ENCODE measurements around the gene SRL. TPM values are rescaled to one million over a fixed set of nuclear protein-coding genes. Genes with fewer than 3 reads are reported as not detected.

Gene SRL
- total RNA-seq (1.4 TPM), polyA plus RNA-seq (1.1 TPM)
- long read RNA-seq, donor 1, result 0 reads
- long read RNA-seq, donor 2, result 0 reads
- long read RNA-seq, donor 3, result 0 reads
- long read RNA-seq, donor 4, result 0 reads
- long read RNA-seq, donor 5, full-length matches to known transcripts, result 3 of 3 reads
- long read RNA-seq, donor 5, partial matches to known transcripts, result 0 of 3 reads
- long read RNA-seq, donor 5, other reads (novel, unspliced or antisense), result 0 of 3 reads
- long read RNA-seq, donor 6, partial matches to known transcripts, result 0 of 1 reads
- long read RNA-seq, donor 6, other reads (novel, unspliced or antisense), result 0 of 1 reads
- long read RNA-seq, donor 7, full-length matches to known transcripts, result 1 of 1 reads
- long read RNA-seq, donor 7, partial matches to known transcripts, result 0 of 1 reads
- long read RNA-seq, donor 7, other reads (novel, unspliced or antisense), result 0 of 1 reads
- long read RNA-seq, donor 8, partial matches to known transcripts, result 0 of 1 reads
- long read RNA-seq, donor 8, other reads (novel, unspliced or antisense), result 0 of 1 reads
- long read RNA-seq, donor 9, result 0 reads
- long read RNA-seq, donor 10, full-length matches to known transcripts, result 2 of 2 reads
- long read RNA-seq, donor 10, partial matches to known transcripts, result 0 of 2 reads
- long read RNA-seq, donor 10, other reads (novel, unspliced or antisense), result 0 of 2 reads

- DNase-seq (ENCODE audit: low read depth in 6 of 9, low spot score in 9 of 9), result no peak
- 89% methylated on average over 12 of the region's 12 CpGs for WGBS
- H3K27me3 ChIP-seq (ENCODE audit: control insufficient read depth in 2 of 2, insufficient read depth in 1 of 2, low read length in 1 of 2), result no peaks in the 10 kb centered on the region
- peaks cover 0 to 23% of the 10 kb centered on the region in 2 donors for H3K4me1 ChIP-seq (ENCODE audit: control insufficient read depth in 2 of 2, insufficient read depth in 2 of 2, low read length in 2 of 2)
- no peak within 1 kb of the TSS for H3K4me3 ChIP-seq (ENCODE audit: low read length in 2 of 2)
- H3K27ac ChIP-seq (ENCODE audit: low read depth in 1 of 2, low read length in 1 of 2), result no peak within 1 kb of the TSS
- no peaks in the 10 kb centered on the region for H3K9me3 ChIP-seq (ENCODE audit: control insufficient read depth in 2 of 2, insufficient read depth in 1 of 2, low read length in 1 of 2)
- H3K36me3 ChIP-seq (ENCODE audit: control insufficient read depth in 2 of 2, insufficient read depth in 2 of 2, low read length in 1 of 2), result no peaks in the 10 kb centered on the region
Measured at GRCh38 chr16:4241928-4242283, at the start of gene SRL. SRL (minus strand) TSS chr16:4242080; CDS start chr16:4242067, 13 bp downstream.

GRCh38 chr16:4290236-4290830 lies 48.5 kb upstream of the SRL start:
- Histone ChIP-seq H3K4me1 (ENCODE audit: control insufficient read depth in 2 of 2, insufficient read depth in 2 of 2, low read length in 2 of 2) (peaks cover 5 to 32% of the 10 kb centered on the region in 2 donors), H3K36me3 (ENCODE audit: control insufficient read depth in 2 of 2, insufficient read depth in 2 of 2, low read length in 1 of 2) (no peaks in the 10 kb centered on the region), H3K27ac (ENCODE audit: low read depth in 1 of 2, low read length in 1 of 2) (no peak overlapping the region), H3K4me3 (ENCODE audit: low read length in 2 of 2) (no peak overlapping the region), H3K27me3 (ENCODE audit: control insufficient read depth in 2 of 2, insufficient read depth in 1 of 2, low read length in 1 of 2) (peaks cover 0 to 9% of the 10 kb centered on the region in 2 donors), H3K9me3 (ENCODE audit: control insufficient read depth in 2 of 2, insufficient read depth in 1 of 2, low read length in 1 of 2) (peaks cover 0 to 6% of the 10 kb centered on the region in 2 donors)
- WGBS, result 91% methylated on average over 8 of the region's 8 CpGs
- DNase-seq (ENCODE audit: low read depth in 6 of 9, low spot score in 9 of 9), result no peak

- 18% methylated on average over 22 of the region's 22 CpGs for WGBS
- H3K4me3 ChIP-seq (ENCODE audit: low read length in 2 of 2), result no peak overlapping the region
- no peaks in the 10 kb centered on the region for H3K36me3 ChIP-seq (ENCODE audit: control insufficient read depth in 2 of 2, insufficient read depth in 2 of 2, low read length in 1 of 2)
- DNase-seq (ENCODE audit: low read depth in 6 of 9, low spot score in 9 of 9), result peak in 5 of 9 donors; percentile 63 to 84 (median 76)
- peaks cover 0 to 2% of the 10 kb centered on the region in 2 donors for H3K27me3 ChIP-seq (ENCODE audit: control insufficient read depth in 2 of 2, insufficient read depth in 1 of 2, low read length in 1 of 2)
- H3K4me1 ChIP-seq (ENCODE audit: control insufficient read depth in 2 of 2, insufficient read depth in 2 of 2, low read length in 2 of 2), result peaks cover 2 to 39% of the 10 kb centered on the region in 2 donors
- H3K9me3 ChIP-seq (ENCODE audit: control insufficient read depth in 2 of 2, insufficient read depth in 1 of 2, low read length in 1 of 2), result peaks cover 0 to 12% of the 10 kb centered on the region in 2 donors
- H3K27ac ChIP-seq (ENCODE audit: low read depth in 1 of 2, low read length in 1 of 2), result no peak overlapping the region
Measured at GRCh38 chr16:4288148-4288921, 46.5 kb upstream of the SRL start.

- Histone ChIP-seq H3K36me3 (ENCODE audit: control insufficient read depth in 2 of 2, insufficient read depth in 2 of 2, low read length in 1 of 2) (no peaks in the 10 kb centered on the region), H3K4me3 (ENCODE audit: low read length in 2 of 2) (no peak overlapping the region), H3K27ac (ENCODE audit: low read depth in 1 of 2, low read length in 1 of 2) (peak overlapping the region in 1 of 2 donors; percentile 92), H3K27me3 (ENCODE audit: control insufficient read depth in 2 of 2, insufficient read depth in 1 of 2, low read length in 1 of 2) (no peaks in the 10 kb centered on the region), H3K9me3 (ENCODE audit: control insufficient read depth in 2 of 2, insufficient read depth in 1 of 2, low read length in 1 of 2) (peaks cover 2 to 18% of the 10 kb centered on the region in 2 donors), H3K4me1 (ENCODE audit: control insufficient read depth in 2 of 2, insufficient read depth in 2 of 2, low read length in 2 of 2) (peaks cover 9 to 58% of the 10 kb centered on the region in 2 donors)
- no peak for DNase-seq (ENCODE audit: low read depth in 6 of 9, low spot score in 9 of 9)
- 85% methylated on average over 10 of the region's 10 CpGs for WGBS
Measured at GRCh38 chr16:4285167-4285566, 43.3 kb upstream of the SRL start.

GRCh38 chr16:4283939-4284338 lies 42.1 kb upstream of the SRL start:
- WGBS, result 94% methylated on average over 2 of the region's 2 CpGs
- Histone ChIP-seq H3K4me1 (ENCODE audit: control insufficient read depth in 2 of 2, insufficient read depth in 2 of 2, low read length in 2 of 2) (peaks cover 9 to 58% of the 10 kb centered on the region in 2 donors), H3K4me3 (ENCODE audit: low read length in 2 of 2) (no peak overlapping the region), H3K27ac (ENCODE audit: low read depth in 1 of 2, low read length in 1 of 2) (peak overlapping the region in 1 of 2 donors; percentile 92), H3K9me3 (ENCODE audit: control insufficient read depth in 2 of 2, insufficient read depth in 1 of 2, low read length in 1 of 2) (peaks cover 2 to 18% of the 10 kb centered on the region in 2 donors), H3K27me3 (ENCODE audit: control insufficient read depth in 2 of 2, insufficient read depth in 1 of 2, low read length in 1 of 2) (no peaks in the 10 kb centered on the region), H3K36me3 (ENCODE audit: control insufficient read depth in 2 of 2, insufficient read depth in 2 of 2, low read length in 1 of 2) (no peaks in the 10 kb centered on the region)
- no peak for DNase-seq (ENCODE audit: low read depth in 6 of 9, low spot score in 9 of 9)

- WGBS, result 89% methylated on average over 8 of the region's 8 CpGs
- H3K36me3 ChIP-seq (ENCODE audit: control insufficient read depth in 2 of 2, insufficient read depth in 2 of 2, low read length in 1 of 2), result no peaks in the 10 kb centered on the region
- H3K4me3 ChIP-seq (ENCODE audit: low read length in 2 of 2), result no peak overlapping the region
- peaks cover 9 to 54% of the 10 kb centered on the region in 2 donors for H3K4me1 ChIP-seq (ENCODE audit: control insufficient read depth in 2 of 2, insufficient read depth in 2 of 2, low read length in 2 of 2)
- no peaks in the 10 kb centered on the region for H3K27me3 ChIP-seq (ENCODE audit: control insufficient read depth in 2 of 2, insufficient read depth in 1 of 2, low read length in 1 of 2)
- peak overlapping the region in 1 of 2 donors; percentile 91 for H3K27ac ChIP-seq (ENCODE audit: low read depth in 1 of 2, low read length in 1 of 2)
- DNase-seq (ENCODE audit: low read depth in 6 of 9, low spot score in 9 of 9), result no peak
- peaks cover 2 to 15% of the 10 kb centered on the region in 2 donors for H3K9me3 ChIP-seq (ENCODE audit: control insufficient read depth in 2 of 2, insufficient read depth in 1 of 2, low read length in 1 of 2)
Measured at GRCh38 chr16:4283441-4283840, 41.6 kb upstream of the SRL start.

GRCh38 chr16:4280625-4281024 lies 38.7 kb upstream of the SRL start:
- H3K9me3 ChIP-seq (ENCODE audit: control insufficient read depth in 2 of 2, insufficient read depth in 1 of 2, low read length in 1 of 2), result peaks cover 2 to 12% of the 10 kb centered on the region in 2 donors
- no peaks in the 10 kb centered on the region for H3K27me3 ChIP-seq (ENCODE audit: control insufficient read depth in 2 of 2, insufficient read depth in 1 of 2, low read length in 1 of 2)
- WGBS, result 98% methylated on average over 2 of the region's 2 CpGs
- no peak for DNase-seq (ENCODE audit: low read depth in 6 of 9, low spot score in 9 of 9)
- peaks cover 7 to 48% of the 10 kb centered on the region in 2 donors for H3K4me1 ChIP-seq (ENCODE audit: control insufficient read depth in 2 of 2, insufficient read depth in 2 of 2, low read length in 2 of 2)
- H3K36me3 ChIP-seq (ENCODE audit: control insufficient read depth in 2 of 2, insufficient read depth in 2 of 2, low read length in 1 of 2), result no peaks in the 10 kb centered on the region
- no peak overlapping the region for H3K27ac ChIP-seq (ENCODE audit: low read depth in 1 of 2, low read length in 1 of 2)
- H3K4me3 ChIP-seq (ENCODE audit: low read length in 2 of 2), result no peak overlapping the region

- DNase-seq (ENCODE audit: low read depth in 6 of 9, low spot score in 9 of 9), result no peak
- Histone ChIP-seq H3K9me3 (ENCODE audit: control insufficient read depth in 2 of 2, insufficient read depth in 1 of 2, low read length in 1 of 2) (peaks cover 2 to 3% of the 10 kb centered on the region in 2 donors), H3K27me3 (ENCODE audit: control insufficient read depth in 2 of 2, insufficient read depth in 1 of 2, low read length in 1 of 2) (no peaks in the 10 kb centered on the region), H3K4me3 (ENCODE audit: low read length in 2 of 2) (no peak overlapping the region), H3K27ac (ENCODE audit: low read depth in 1 of 2, low read length in 1 of 2) (no peak overlapping the region), H3K4me1 (ENCODE audit: control insufficient read depth in 2 of 2, insufficient read depth in 2 of 2, low read length in 2 of 2) (peaks cover 9 to 39% of the 10 kb centered on the region in 2 donors), H3K36me3 (ENCODE audit: control insufficient read depth in 2 of 2, insufficient read depth in 2 of 2, low read length in 1 of 2) (no peaks in the 10 kb centered on the region)
- 96% methylated on average over 2 of the region's 2 CpGs for WGBS
Measured at GRCh38 chr16:4277987-4278513, 36.2 kb upstream of the SRL start.
